ENCODE data around the gene MACROD2.

MACROD2 gene

DNA sequence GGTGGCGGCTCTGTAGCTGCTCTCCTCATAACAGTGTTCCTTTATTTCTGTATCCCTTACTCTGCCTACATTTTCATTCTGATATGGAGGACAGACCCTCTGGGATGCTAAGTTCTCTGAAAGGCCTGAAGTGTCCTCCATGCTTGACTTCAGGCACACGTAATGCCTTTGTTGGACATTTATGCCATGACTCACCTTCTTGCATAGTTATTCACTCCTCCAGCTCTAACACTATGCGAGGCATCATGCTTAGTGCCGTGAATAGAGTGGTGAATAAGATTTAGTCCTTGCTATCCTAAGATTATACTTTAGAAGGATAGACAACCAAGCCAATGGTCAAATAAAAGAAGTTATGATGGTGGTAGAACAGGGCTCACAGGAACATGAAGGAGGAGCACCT is 1103.0 kb downstream of the MACROD2 start:
- H3K4me3 ChIP-seq (ENCODE audit: low read depth, low read length): no peak overlapping the region
- TF ChIP-seq, protein P1, sequence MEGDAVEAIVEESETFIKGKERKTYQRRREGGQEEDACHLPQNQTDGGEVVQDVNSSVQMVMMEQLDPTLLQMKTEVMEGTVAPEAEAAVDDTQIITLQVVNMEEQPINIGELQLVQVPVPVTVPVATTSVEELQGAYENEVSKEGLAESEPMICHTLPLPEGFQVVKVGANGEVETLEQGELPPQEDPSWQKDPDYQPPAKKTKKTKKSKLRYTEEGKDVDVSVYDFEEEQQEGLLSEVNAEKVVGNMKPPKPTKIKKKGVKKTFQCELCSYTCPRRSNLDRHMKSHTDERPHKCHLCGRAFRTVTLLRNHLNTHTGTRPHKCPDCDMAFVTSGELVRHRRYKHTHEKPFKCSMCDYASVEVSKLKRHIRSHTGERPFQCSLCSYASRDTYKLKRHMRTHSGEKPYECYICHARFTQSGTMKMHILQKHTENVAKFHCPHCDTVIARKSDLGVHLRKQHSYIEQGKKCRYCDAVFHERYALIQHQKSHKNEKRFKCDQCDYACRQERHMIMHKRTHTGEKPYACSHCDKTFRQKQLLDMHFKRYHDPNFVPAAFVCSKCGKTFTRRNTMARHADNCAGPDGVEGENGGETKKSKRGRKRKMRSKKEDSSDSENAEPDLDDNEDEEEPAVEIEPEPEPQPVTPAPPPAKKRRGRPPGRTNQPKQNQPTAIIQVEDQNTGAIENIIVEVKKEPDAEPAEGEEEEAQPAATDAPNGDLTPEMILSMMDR (IDR thresholded peaks at IDR 0.05; ENCODE audit: insufficient read depth, low read depth, low read length, missing control alignments): no peak
- no peak for DNase-seq (ENCODE audit: low read depth)

DNA sequence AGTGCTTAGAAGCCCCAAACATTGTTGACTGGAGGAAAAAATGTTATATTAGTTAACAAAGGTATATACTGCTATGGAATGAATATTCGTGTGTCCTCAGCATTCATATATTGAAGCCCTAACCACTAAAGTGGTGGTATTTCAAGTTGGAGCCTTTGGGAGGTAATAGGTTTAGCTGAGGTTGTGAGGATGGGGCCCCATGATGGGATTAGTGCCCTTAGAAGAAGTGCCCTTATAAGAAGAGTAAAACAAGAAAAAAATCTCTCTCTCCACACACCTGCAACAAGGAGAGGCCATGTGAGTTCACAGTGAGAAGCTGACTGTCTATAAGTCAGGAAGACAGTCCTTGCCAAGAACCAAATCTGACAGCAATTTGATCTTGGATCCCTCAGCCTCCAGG is 1103.8 kb downstream of the MACROD2 start:
- TF ChIP-seq, protein P1 (IDR thresholded peaks at IDR 0.05; ENCODE audit: insufficient read depth, low read depth, low read length, missing control alignments): no peak
- DNase-seq (ENCODE audit: low read depth): no peak
- no peak overlapping the region for H3K4me3 ChIP-seq (ENCODE audit: low read depth, low read length)

DNA sequence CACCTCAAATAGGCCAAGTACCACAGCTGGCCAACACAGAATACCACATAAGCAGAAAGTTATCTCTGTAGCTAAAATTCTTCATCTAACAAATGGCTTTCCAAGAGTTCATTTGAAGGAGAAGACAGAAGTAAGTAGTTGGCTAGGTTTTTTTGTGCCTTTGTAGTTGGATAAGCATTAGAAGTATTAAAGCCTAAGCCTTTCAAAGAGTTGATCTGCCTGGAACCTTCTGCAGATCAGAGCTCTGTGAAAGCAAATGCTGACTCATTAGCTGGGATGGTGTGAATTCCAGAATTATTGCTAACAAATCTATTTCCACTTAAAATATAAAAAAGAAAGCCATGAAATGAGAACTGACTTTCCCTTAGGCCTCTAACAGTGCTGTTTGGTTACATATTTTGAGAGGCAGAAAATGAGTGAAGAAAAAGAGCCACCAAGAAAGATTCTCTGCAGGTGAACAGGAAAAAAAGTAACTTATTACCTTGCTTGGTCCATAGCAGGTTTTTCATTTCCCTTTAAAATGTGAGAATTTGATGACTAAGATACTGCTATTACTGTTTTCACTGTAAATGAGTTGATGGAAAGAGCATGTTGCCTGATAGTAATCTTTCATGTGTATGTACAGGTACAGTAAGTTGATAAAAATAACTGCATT is 1105.3 kb downstream of the MACROD2 start:
- TF ChIP-seq, protein P1 (IDR thresholded peaks at IDR 0.05; ENCODE audit: insufficient read depth, low read depth, low read length, missing control alignments): no peak
- H3K4me3 ChIP-seq (ENCODE audit: low read depth, low read length): no peak overlapping the region
- no peak for DNase-seq (ENCODE audit: low read depth)

DNA sequence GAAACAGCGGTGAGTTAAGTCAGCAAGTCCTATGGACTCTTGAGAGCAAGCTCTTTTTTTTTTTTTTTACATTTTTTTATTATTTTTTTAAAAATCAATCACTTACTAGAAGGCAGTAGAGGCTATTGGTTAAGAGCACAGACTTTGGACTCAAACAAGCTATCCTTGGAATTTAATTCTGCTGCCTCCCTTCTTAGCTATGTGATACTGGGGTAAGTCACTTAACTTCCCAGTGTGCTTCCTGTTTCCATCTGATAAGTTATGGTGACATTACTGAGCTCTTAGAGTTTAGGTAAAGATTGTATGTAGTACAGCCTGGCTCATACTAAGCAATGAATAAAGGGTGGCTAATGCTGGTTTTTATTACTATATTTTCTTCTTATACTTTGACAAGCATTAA is 1112.6 kb downstream of the MACROD2 start:
- TF ChIP-seq, protein P1 (IDR thresholded peaks at IDR 0.05; ENCODE audit: insufficient read depth, low read depth, low read length, missing control alignments): no peak
- H3K4me3 ChIP-seq (ENCODE audit: low read depth, low read length): no peak overlapping the region

DNA sequence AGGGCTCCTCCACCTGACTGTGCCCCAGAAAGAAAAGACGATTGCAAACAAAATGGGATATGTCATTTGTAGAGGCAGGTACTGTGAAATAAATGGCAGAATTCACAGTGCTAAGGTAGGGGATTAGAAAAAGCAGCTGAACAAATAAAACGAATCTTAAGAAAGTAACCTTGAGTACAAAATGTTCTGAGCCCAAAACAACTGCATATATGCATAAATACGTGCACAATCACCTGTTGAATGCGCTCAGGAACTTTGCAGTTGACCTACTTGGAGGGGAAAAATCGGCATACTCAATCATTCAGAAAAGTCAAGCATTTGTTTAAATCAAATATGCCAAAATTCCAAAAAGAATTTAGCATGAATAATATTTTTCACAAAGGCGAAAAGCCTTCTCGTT is 1114.2 kb downstream of the MACROD2 start:
- TF ChIP-seq, protein P1 (IDR thresholded peaks at IDR 0.05; ENCODE audit: insufficient read depth, low read depth, low read length, missing control alignments): no peak
- H3K4me3 ChIP-seq (ENCODE audit: low read depth, low read length): no peak overlapping the region
- no peak for DNase-seq (ENCODE audit: low read depth)

More for the DNA sequence above, 1112.6 kb downstream of the MACROD2 start:
- DNase-seq (ENCODE audit: low read depth): no peak

DNA sequence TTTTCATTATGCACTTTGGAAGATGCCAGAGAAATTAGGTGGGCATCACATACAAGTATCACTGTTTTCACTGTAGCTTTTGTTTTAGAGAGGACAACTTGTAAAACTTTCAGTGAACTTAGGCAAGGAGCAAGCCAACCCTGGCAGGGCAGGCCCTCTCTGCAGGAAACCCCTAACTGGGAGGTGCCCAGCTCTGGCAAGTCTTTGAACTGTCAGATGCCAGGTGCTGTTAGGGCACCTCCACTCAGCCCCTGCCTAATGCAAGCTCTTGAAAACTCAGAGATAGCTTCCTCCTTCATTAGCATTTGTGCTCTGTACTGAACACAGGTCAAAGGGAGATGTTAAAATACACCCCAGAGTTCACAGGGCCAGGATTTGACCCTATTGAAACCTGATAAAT is 1116.3 kb downstream of the MACROD2 start:
- TF ChIP-seq, protein P1 (IDR thresholded peaks at IDR 0.05; ENCODE audit: insufficient read depth, low read depth, low read length, missing control alignments): no peak
- no peak overlapping the region for H3K4me3 ChIP-seq (ENCODE audit: low read depth, low read length)
- no peak for DNase-seq (ENCODE audit: low read depth)
